ENCODE data around the gene GMDS.
"Not testable (repeated sequence)": the region's sequence is repeated elsewhere in the genome, so short reads cannot be mapped to it uniquely, and the experiment has no call there.

GMDS gene

GRCh38 chr6:1695546-1696462 is 549.6 kb downstream of the GMDS start:
- H3K9ac ChIP-seq (ENCODE audit: low read length) = no peak overlapping the region
- no peak overlapping the region for H3K23ac ChIP-seq (ENCODE audit: low read length in 2 of 2)
- no peak for DNase-seq
- no peak overlapping the region for H3K14ac ChIP-seq (ENCODE audit: low read length in 2 of 2)
- H3K27me3 ChIP-seq (ENCODE audit: control insufficient read depth in 1 of 2, insufficient read depth in 1 of 2, low read length in 2 of 2) = peaks cover 0 to 4% of the 10 kb centered on the region in 2 experiments
- peaks cover 3% of the 10 kb centered on the region for H3K4me1 ChIP-seq (ENCODE audit: control insufficient read depth, insufficient read depth, low read depth, low read length)
- H2AK5ac ChIP-seq (ENCODE audit: low read length, severe bottlenecking) = no peak overlapping the region
- H3K4ac ChIP-seq (ENCODE audit: low read depth in 1 of 2, low read length in 2 of 2) = no peak overlapping the region
- H3K4me2 ChIP-seq (ENCODE audit: low read length, poor library complexity, severe bottlenecking) = no peak overlapping the region
- H2BK120ac ChIP-seq (ENCODE audit: low read depth, low read length) = no peak overlapping the region
- no peak overlapping the region for H3K27ac ChIP-seq (ENCODE audit: low read length, poor library complexity, severe bottlenecking)
- peaks cover 0 to 3% of the 10 kb centered on the region in 2 experiments for H3K36me3 ChIP-seq (ENCODE audit: control insufficient read depth in 1 of 2, insufficient read depth in 2 of 2, low read depth in 1 of 2, low read length in 2 of 2)
- 79% methylated on average over 9 of the region's 10 CpGs for WGBS
- no peak overlapping the region for H3K18ac ChIP-seq (ENCODE audit: low read depth in 1 of 2, low read length in 2 of 2)
- no peaks in the 10 kb centered on the region for H3K79me1 ChIP-seq (replicated peaks; ENCODE audit: low read length, poor library complexity, severe bottlenecking)
- no peak overlapping the region for H4K8ac ChIP-seq (ENCODE audit: low read length)
- no peaks in the 10 kb centered on the region for H3K9me3 ChIP-seq (ENCODE audit: control insufficient read depth, low read length)
- H4K91ac ChIP-seq (ENCODE audit: low read length) = no peak overlapping the region
- H3K4me3 ChIP-seq (ENCODE audit: insufficient read depth in 1 of 2, low read depth in 1 of 2, low read length in 2 of 2) = no peak overlapping the region
- no peak overlapping the region for H2AFZ ChIP-seq (ENCODE audit: low read depth, low read length)
- H2BK5ac ChIP-seq (ENCODE audit: low read depth, low read length, poor library complexity, severe bottlenecking) = no peak overlapping the region
- no peak overlapping the region for H2BK15ac ChIP-seq (ENCODE audit: low read depth, poor library complexity, severe bottlenecking)
- H2BK12ac ChIP-seq (ENCODE audit: low read length in 2 of 2) = no peak overlapping the region

DNA sequence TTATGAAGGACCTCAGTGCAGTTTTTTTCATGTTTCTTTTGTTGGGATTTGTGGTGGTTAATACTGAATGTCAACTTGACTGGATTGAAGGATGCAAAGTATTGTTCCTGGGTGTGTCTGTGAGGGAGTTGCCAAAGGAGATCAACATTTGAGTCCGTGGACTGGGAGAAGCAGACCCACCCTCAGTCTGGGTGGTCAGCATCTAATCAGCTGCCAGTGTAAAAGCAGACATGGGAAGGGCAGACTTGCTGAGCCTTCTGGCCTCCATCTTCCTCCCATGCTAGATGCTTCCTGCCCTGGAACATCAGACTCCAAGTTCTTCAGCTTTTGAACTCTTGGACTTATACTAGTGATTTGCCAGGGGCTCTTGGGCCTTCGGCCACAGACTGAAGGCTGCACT is 553.6 kb downstream of the GMDS start:
- H3K27ac ChIP-seq (ENCODE audit: low read length, poor library complexity, severe bottlenecking); H4K91ac ChIP-seq (ENCODE audit: low read length); H2BK12ac ChIP-seq (ENCODE audit: low read length in 2 of 2); H3K4ac ChIP-seq (ENCODE audit: low read depth in 1 of 2, low read length in 2 of 2); H2BK120ac ChIP-seq (ENCODE audit: low read depth, low read length); H3K9me3 ChIP-seq (ENCODE audit: control insufficient read depth, low read length); DNase-seq; H3K4me1 ChIP-seq (ENCODE audit: control insufficient read depth, insufficient read depth, low read depth, low read length); H2BK5ac ChIP-seq (ENCODE audit: low read depth, low read length, poor library complexity, severe bottlenecking); H2AFZ ChIP-seq (ENCODE audit: low read depth, low read length); H3K27me3 ChIP-seq (ENCODE audit: control insufficient read depth in 1 of 2, insufficient read depth in 1 of 2, low read length in 2 of 2); H3K18ac ChIP-seq (ENCODE audit: low read depth in 1 of 2, low read length in 2 of 2); H3K9ac ChIP-seq (ENCODE audit: low read length); H3K36me3 ChIP-seq (ENCODE audit: control insufficient read depth in 1 of 2, insufficient read depth in 2 of 2, low read depth in 1 of 2, low read length in 2 of 2); H4K8ac ChIP-seq (ENCODE audit: low read length); H3K4me3 ChIP-seq (ENCODE audit: insufficient read depth in 1 of 2, low read depth in 1 of 2, low read length in 2 of 2); H2AK5ac ChIP-seq (ENCODE audit: low read length, severe bottlenecking); H2BK15ac ChIP-seq (ENCODE audit: low read depth, poor library complexity, severe bottlenecking); H3K14ac ChIP-seq (ENCODE audit: low read length in 2 of 2); H3K23ac ChIP-seq (ENCODE audit: low read length in 2 of 2); H3K4me2 ChIP-seq (ENCODE audit: low read length, poor library complexity, severe bottlenecking); H3K79me1 ChIP-seq (replicated peaks; ENCODE audit: low read length, poor library complexity, severe bottlenecking): not testable (repeated sequence)
- WGBS = 85% methylated on average over 2 of the region's 2 CpGs

GRCh38 chr6:1690656-1691055 is 554.7 kb downstream of the GMDS start:
- H3K4me3 ChIP-seq (ENCODE audit: insufficient read depth in 1 of 2, low read depth in 1 of 2, low read length in 2 of 2); H4K8ac ChIP-seq (ENCODE audit: low read length); DNase-seq; H3K79me1 ChIP-seq (replicated peaks; ENCODE audit: low read length, poor library complexity, severe bottlenecking); H3K18ac ChIP-seq (ENCODE audit: low read depth in 1 of 2, low read length in 2 of 2); H3K9me3 ChIP-seq (ENCODE audit: control insufficient read depth, low read length); H3K4me2 ChIP-seq (ENCODE audit: low read length, poor library complexity, severe bottlenecking); H3K14ac ChIP-seq (ENCODE audit: low read length in 2 of 2); H3K36me3 ChIP-seq (ENCODE audit: control insufficient read depth in 1 of 2, insufficient read depth in 2 of 2, low read depth in 1 of 2, low read length in 2 of 2); H3K4me1 ChIP-seq (ENCODE audit: control insufficient read depth, insufficient read depth, low read depth, low read length); H4K91ac ChIP-seq (ENCODE audit: low read length); H2BK5ac ChIP-seq (ENCODE audit: low read depth, low read length, poor library complexity, severe bottlenecking); H3K4ac ChIP-seq (ENCODE audit: low read depth in 1 of 2, low read length in 2 of 2); H3K27ac ChIP-seq (ENCODE audit: low read length, poor library complexity, severe bottlenecking); H3K9ac ChIP-seq (ENCODE audit: low read length); H2BK12ac ChIP-seq (ENCODE audit: low read length in 2 of 2); H2AK5ac ChIP-seq (ENCODE audit: low read length, severe bottlenecking); H3K23ac ChIP-seq (ENCODE audit: low read length in 2 of 2); H2BK15ac ChIP-seq (ENCODE audit: low read depth, poor library complexity, severe bottlenecking); H2AFZ ChIP-seq (ENCODE audit: low read depth, low read length); H2BK120ac ChIP-seq (ENCODE audit: low read depth, low read length); H3K27me3 ChIP-seq (ENCODE audit: control insufficient read depth in 1 of 2, insufficient read depth in 1 of 2, low read length in 2 of 2): not testable (repeated sequence)
- WGBS = 80% methylated on average over 1 of the region's 2 CpGs

DNA sequence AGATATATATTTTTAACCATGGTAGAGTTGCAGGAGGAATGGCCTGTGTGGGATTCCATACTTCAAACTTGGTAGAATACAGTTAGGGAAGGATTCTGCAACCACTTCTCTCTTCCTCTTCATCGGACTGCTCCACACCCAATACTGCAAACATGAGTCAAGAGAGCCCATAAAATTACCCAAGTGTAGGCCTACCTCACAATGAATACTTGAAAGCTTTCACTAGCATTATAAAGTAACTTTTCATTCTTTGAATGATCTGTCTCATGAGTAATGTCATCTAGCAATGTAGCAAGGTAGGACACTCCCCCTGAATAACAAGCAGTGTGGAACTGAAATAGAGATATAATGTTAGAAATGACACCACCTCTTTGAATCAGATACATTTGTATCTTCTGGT is 556.3 kb downstream of the GMDS start:
- Histone ChIP-seq H2AK5ac (ENCODE audit: low read length, severe bottlenecking) (no peak overlapping the region), H3K9ac (ENCODE audit: low read length) (no peak overlapping the region), H3K79me1 (replicated peaks; ENCODE audit: low read length, poor library complexity, severe bottlenecking) (no peaks in the 10 kb centered on the region), H2AFZ (ENCODE audit: low read depth, low read length) (no peak overlapping the region), H4K8ac (ENCODE audit: low read length) (no peak overlapping the region), H3K36me3 (ENCODE audit: control insufficient read depth in 1 of 2, insufficient read depth in 2 of 2, low read depth in 1 of 2, low read length in 2 of 2) (no peaks in the 10 kb centered on the region), H3K27ac (ENCODE audit: low read length, poor library complexity, severe bottlenecking) (no peak overlapping the region), H3K4me3 (ENCODE audit: insufficient read depth in 1 of 2, low read depth in 1 of 2, low read length in 2 of 2) (no peak overlapping the region), H2BK15ac (ENCODE audit: low read depth, poor library complexity, severe bottlenecking) (no peak overlapping the region), H2BK120ac (ENCODE audit: low read depth, low read length) (no peak overlapping the region), H3K23ac (ENCODE audit: low read length in 2 of 2) (no peak overlapping the region), H2BK5ac (ENCODE audit: low read depth, low read length, poor library complexity, severe bottlenecking) (no peak overlapping the region), H4K91ac (ENCODE audit: low read length) (no peak overlapping the region), H3K4me1 (ENCODE audit: control insufficient read depth, insufficient read depth, low read depth, low read length) (peaks cover 8% of the 10 kb centered on the region), H3K27me3 (ENCODE audit: control insufficient read depth in 1 of 2, insufficient read depth in 1 of 2, low read length in 2 of 2) (no peaks in the 10 kb centered on the region), H2BK12ac (ENCODE audit: low read length in 2 of 2) (no peak overlapping the region), H3K4me2 (ENCODE audit: low read length, poor library complexity, severe bottlenecking) (no peak overlapping the region), H3K14ac (ENCODE audit: low read length in 2 of 2) (no peak overlapping the region), H3K4ac (ENCODE audit: low read depth in 1 of 2, low read length in 2 of 2) (no peak overlapping the region), H3K18ac (ENCODE audit: low read depth in 1 of 2, low read length in 2 of 2) (no peak overlapping the region), H3K9me3 (ENCODE audit: control insufficient read depth, low read length) (no peaks in the 10 kb centered on the region)
- WGBS = 100% methylated on average over 1 of the region's 1 CpG
- DNase-seq = no peak

All from mesenchymal stem cell (in vitro differentiated cells and primary cell).